COR-L47 (cell line): Measurements from ENCODE around the gene CLCF1.
A peak's percentile ranks its signal among the peaks of the same experiment; 100 is the strongest.
"Not testable (repeated sequence)": the region's sequence is repeated elsewhere in the genome, so short reads cannot be mapped to it uniquely, and the experiment has no call there.

Experiments used
- DNase-seq: peaks from one replicate; lab custom pipeline; 2025; lab: John Stamatoyannopoulos, UW

CLCF1 gene

DNA sequence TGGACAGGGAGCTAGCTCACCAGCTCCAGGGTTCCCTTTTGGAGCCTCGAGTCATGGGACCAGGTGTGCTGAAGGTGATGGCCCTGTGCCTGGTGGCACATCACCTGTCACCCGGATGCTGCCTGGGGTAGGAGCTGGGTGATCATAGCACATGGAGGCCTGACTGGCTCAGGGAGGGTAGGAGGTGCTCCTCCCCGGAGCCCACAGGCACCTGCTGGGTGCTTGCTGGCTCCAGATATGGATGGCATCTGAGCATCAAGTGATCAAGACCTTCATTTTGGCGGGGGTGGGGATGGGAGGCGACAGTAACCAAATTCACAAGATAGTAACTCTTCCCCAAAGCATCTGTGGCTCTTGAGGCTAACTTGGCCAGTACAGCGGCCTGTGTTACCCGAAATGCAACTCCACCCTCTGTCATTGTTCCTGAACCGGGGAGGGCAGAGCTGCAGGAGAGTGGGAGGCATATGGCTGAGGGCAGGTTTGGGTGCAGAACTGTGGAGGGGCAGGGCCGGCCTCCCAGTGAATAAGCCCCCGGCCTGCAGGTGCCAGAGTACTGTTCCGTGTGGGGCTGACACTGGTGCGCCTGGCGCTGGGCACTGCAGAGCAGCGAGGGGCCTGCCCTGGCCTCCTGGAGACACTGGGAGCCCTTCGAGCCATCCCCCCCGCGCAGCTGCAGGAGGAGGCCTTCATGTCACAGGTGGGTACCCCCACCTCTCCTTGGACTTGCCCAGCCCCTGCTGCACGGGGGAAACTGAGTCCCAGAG lies 35.2 kb upstream of the CLCF1 start:
- DNase-seq = no peak

DNA sequence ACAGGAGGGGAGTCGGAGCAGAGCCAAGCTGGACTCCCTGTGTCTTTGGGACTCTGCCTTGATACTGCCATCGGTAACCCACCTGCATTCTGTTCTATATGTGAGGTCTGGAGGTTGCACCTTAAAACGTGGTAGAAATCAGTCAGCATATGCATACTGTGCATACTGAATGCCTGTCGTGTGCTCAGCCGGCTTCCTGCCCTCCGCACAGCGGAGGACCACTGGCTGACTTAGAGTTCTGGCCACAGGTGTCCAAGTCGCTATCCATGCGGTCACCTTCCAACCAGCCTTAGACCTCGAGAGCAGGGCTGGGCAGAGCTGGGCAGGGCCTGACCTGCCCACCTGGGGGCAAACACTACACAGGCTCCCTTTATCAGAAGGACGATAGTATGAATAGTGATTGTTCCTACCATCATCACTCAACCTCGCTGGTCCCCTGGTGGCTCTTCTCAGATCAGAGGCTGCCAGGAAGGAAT lies 34.3 kb upstream of the CLCF1 start:
- no peak for DNase-seq

DNA sequence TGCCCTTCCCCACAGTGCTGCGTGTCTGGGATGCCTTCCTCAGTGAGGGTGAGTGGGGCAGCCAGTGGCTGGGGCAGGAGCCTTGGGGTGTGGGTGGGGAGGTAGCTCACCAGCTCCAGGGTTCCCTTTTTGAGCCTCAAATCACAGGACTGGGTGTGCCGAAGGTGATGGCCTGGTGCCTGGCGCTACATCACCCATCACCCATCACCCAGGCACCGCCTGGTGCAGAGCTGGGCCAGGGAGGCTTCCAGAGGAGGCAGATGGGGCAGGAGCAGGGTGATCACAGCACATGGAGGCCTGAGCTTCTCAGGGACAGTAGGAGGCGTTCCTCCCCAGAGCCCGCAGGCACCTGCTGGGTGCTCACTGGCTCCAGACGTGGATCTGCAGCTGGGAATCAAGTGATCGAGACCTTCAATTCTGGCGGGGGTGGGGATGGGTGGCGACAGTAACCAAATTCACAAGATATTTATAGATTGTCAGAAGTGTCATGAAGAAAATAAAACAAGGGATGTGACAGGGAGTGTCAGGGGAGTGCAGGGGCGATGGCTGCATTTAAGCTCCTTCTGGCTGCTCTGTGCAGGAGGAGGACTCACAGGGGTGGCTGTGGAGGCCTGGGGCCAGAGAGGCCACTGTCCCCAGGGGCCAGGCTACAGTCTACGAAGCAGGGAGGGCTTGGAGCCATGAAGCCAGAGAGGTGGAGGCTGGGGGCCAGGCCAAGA lies 33.7 kb upstream of the CLCF1 start:
- DNase-seq = no peak

DNA sequence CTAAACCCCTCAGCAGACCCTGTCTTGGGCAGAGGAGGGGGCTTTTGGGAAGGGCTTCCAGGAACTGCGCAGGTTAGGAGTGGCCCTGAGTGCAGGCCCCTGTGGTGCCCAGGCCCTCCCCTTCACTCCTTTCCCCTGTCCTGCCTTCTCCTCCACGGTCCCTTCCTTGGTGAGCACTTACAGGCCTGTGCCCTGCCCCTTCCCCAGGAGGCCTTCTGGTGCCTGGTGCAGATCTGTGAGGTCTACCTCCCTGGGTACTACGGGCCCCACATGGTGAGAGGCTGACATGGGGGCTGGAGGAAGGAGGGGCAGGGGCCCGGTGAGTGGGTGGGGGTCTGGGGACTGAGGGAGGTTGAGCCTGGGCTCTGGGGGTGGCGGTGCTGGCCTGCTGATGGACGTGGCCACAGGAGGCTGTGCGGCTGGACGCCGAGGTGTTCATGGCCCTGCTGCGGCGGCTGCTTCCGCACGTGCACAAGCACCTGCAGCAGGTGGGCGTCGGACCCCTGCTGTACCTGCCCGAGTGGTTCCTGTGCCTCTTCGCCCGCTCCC lies 33.1 kb upstream of the CLCF1 start:
- no peak for DNase-seq

DNA sequence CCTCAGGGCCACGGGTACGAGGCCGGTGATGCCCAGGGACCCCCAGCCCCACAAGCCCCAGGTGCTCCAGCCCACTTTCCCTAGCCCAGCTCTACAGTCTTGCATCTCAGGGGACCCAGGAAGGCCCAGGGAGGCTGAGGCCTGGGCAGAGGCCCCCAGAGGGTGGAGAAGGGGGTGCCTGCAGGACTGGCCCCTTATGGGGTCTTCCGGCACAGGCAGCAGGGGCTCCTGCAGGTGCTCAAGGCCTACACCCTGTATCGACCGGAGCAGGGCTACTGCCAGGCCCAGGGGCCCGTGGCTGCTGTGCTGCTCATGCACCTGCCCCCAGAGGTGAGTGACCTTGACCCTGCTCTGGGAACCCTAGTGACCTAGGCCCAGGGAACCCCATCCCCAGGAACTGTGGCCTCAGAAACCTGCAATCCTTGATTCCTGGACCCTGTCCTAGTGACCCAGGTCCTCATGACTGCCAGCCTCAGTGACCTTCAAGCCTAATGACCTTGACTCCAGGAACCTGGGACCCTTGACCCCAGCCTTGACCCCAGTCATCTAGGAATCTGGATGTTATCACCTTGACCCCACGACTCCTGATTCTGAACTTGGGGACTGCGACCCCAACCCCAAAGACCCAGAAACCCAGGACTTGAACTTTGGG lies 32.4 kb upstream of the CLCF1 start:
- no peak for DNase-seq

DNA sequence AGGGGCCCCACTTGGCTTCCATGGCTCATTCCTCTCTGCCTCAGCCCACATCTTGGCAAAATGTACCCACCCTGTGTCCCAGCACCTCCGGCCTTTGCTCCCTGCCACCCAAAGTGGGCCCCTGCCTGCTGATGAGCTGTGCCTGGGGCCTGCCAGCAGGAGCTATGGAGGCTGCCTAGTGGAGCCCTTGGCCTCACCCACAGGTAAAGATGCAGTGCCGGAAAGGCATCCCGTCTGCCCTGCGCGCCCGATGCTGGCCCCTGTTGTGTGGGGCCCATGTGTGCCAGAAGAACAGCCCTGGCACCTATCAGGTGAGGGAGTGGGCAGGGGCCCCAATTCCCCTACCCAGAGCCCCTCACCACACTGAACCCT lies 31.8 kb upstream of the CLCF1 start:
- DNase-seq = no peak

DNA sequence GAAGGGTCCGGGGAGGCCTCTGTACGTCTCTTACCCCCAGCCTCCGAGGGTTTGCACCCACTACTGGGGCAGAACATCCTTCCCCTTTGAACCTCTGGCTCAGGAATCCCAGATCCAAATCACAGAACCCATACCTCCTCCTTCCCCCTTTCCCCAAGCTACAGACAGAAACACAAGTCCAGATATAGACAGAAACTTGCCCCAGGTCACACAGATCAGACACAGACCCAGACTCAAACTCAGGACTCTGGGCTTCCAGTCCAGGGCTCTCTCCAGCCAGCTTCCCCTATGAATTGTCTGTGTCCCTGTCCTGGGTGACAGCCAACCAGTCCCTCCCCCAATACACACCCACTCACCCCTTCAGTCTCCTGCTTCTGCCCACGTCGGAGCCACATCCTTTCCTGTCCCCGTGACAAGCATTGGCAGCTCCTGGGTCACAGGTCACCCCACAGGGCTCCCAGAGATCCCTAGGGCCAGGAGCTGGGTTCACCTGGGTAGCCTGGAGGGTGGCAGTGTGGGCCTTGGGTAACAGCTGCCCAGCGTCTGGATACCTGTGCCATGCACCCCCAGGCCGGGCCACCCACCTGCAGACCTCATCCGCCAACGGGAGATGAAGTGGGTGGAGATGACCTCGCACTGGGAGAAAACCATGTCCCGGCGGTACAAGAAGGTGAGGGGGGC lies 31.3 kb upstream of the CLCF1 start:
- DNase-seq = no peak

DNA sequence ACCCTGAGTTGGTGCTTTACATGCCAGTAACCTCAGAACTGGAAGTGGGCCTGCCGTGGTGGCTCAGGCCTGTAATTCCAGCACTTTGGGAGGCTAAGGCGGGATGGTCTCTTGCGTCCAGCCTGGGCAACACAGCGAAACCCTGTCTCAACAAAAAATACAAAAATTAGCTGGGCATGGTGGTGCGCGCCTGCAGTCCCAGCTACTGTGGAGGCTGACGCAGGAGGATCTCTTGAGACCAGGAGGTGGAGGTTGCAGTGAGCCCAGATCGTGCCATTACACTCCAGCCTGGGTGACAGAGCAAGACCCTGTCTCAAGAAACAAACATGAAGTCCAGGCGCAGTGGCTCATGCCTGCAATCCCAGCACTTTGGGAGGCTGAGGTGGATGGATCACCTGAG lies 29.7 kb upstream of the CLCF1 start:
- DNase-seq = not testable (repeated sequence)

DNA sequence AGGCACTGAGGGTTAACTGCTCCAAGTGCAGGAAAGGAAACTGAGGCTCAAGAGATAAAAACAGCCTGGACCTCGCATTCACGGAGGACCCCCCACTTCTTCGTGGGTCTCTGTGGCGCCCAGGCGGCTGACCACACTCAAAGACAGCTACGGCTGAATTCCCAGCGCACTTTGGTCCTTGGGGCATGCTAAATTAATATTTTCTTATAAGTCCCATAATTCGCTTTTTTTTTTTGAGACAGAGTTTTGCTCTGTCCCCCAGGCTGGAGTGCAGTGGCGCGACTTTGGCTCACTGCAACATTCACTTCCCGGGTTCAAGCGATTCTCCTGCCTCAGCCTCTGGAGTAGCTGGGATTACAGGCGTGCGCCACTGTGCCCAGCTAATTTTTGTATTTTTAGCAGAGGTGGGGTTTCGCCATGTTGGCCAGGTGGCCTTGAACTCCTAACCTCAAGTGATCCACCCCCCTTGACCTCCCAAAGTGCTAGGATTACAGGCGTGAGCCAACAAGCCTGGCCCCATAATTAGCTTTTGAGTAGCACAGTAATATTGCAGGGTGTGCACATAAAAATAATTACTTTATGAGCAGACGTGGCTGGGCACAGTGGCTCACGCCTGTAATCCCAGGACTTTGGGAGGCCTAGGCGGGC lies 28.9 kb upstream of the CLCF1 start:
- DNase-seq = not testable (repeated sequence)

DNA sequence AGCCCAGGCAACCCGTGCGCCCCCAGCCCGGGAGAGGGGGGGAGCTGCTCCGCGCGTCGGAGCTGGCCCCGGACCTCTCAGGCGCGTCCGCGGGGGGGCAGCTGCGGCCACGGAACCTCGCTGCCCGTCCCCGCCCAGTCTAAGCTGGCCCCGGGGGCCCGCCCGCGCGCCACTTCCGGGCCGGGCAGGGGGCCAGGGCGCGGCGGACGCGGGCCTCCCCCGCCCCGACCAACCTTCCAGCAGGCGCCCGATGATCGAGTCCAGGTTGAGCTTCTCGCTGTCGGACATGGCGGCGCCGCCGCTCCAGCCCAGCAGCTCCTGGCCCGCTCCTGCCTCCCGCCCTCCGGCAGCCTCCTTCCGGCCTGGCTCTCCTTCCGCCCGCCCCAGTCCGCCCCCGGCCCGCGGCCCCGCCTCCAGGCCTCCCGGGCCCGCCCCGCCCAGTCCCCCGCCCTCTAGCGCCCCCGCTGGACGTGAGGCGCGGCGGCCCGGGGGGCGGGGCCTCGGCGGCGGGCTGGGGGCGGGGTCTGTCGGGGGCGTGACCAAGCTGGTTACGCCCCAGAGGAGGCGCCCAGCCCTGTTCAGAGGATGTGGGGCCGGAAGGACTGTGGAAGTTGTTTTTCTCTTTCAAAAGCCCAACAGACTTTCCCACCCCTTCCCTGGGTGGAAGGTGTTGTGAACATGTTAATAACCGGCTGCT lies 28.2 kb upstream of the CLCF1 start, which contains the start of gene PPP1CA:
Gene PPP1CA, minus strand, starts transcription at position 364 of the 697 bp plus-strand sequence. Its CDS starts 76 bp downstream, at position 288.
- peak; percentile 82 for DNase-seq

DNA sequence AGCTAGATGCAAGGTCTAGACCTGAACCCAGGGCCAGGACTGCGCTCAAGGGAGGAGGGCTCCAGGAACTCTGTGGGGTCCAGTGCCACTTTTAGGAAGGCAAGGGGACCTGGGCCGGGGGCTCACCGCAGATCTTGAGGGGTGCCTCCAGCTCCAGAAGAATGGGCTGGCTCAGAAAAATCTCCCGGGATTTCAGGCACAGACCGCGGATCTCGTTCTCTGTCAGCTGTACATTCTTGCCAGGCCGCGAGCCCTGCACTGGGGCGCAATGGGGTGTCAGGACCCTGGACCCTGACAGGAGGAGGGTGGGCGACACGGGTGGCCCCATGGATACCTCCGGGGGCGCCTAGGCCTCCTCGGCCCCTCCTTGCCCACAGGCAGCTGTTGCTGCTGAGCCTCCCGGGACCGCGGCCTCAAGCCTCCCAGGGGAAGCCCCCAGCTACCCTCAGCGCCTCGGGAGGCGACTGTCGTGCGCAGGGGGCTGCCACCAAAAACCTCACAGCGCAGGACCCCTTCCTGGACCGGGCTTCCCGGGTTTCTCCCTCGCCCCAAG lies 27.6 kb upstream of the CLCF1 start:
- no peak for DNase-seq

DNA sequence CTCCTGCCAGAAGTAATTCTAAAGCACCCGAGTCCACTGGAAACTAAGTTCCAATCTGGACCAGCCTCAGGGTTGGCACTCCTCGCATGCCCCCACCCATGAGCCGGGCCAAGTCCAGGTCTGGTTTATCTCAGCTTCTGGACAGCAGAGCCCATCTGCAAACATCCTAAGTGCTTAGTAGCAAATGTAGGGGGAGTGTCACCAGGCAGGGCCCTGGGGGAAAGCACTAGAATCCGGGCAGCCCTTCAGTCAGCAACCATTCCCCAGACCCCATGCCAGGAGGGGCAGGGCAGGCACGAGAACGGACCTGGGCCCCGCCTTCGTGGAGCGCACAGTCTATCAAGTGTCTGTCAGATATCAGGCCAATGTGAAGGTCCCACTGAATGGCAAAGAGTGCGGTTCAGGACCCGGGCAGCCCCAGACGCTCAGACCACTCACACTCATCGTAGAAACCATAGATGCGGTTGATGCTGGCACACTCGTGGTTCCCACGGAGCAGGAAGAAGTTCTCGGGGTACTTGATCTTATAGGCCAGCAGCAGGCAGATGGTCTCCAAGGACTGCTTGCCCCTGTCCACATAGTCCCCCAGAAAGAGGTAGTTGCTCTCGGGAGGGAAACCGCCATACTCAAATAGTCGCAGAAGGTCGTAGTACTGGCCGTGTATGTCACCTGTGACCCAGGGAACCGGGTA lies 27.0 kb upstream of the CLCF1 start:
- DNase-seq = no peak

DNA sequence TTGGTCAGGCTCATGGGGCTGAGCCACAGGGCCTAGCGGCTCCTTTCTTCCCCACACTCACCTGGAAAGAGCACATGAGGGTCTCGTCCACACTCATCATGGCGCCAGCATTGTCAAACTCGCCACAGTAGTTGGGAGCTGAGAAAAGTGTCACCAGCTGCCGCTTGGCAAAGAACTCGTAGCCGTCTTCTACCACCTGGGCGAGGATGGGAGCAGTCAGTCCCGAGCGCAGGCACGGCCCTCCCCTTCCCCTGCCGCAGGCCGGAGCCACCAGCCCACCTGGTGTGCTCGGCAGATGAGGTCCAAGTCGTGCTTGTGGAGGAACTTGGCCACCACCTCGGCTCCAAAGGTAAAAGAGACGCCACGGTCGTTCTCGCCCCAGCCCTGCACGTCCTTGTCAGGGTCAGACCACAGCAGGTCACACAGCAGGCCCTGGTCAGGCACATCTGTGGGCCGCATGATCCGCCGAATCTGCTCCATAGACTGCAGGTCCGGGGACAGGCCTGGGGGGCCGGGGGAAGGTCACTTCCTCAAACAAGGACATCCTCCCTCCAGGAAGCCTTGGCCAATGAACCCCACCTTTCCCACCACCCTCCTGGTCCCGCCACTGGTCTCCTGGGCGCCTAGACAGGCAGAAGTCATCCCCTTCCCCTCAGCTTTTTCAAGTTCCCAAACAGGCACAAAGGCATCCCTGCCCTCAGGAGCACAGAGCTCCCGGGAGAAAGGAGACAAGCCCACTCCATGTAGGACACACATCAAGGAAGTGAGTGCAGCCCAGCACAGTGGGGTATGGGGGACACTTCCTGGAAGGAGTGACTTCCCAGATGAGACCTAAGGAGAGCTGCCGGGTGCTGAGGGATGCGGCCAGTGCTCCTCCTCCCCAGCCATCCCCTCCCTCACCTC lies 25.5 kb upstream of the CLCF1 start:
- DNase-seq = no peak

DNA sequence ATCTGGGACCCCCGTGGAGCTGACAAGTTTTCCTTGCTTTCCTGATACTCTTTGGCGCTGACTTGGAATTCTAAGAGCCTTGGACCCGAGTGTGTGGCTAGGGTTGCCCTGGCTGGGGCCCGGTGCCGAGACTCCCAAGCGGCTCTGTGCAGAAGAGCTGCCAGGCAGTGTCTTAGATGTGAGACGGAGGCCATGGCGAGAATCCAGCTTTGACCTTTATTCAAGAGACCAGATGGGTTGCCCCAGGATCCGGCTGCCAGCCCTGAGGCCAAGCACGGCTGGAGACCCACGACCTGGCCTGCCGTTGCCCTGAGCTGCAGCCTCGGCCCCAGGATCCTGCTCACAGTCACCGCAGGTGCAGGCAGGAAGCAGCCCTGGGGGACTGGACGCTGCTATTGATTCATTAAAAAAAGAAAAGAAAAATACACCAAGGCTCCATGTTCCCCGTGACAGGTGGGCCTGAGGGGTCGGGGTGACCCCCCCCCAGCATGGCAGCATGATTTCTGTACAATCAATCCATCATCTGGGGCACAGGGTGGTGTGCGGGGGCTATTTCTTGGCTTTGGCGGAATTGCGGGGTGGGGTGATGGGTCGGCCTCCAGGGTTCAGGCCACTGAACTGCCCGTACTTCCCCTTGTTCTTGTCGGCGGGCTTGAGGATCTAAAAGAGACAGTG lies 24.7 kb upstream of the CLCF1 start:
- DNase-seq = no peak

DNA sequence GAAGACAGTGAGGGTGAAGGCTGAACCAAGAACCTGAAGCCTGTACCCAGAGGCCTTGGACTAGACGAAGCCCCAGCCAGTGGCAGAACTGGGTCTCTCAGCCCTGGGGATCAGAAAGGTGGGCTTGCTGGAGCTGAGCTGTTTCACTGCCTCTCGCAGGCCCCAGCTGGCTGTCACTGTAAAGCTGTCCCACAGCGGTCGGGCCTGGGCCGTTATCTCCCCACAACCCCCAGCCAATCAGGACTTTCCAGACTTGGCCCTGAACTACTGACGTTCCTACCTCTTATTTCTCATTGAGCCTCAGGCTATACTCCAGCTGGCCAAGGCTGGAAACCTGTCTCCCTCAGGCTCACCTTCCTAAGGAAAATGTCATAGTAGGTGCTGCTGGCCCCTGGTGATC lies 24.1 kb upstream of the CLCF1 start:
- no peak for DNase-seq

DNA sequence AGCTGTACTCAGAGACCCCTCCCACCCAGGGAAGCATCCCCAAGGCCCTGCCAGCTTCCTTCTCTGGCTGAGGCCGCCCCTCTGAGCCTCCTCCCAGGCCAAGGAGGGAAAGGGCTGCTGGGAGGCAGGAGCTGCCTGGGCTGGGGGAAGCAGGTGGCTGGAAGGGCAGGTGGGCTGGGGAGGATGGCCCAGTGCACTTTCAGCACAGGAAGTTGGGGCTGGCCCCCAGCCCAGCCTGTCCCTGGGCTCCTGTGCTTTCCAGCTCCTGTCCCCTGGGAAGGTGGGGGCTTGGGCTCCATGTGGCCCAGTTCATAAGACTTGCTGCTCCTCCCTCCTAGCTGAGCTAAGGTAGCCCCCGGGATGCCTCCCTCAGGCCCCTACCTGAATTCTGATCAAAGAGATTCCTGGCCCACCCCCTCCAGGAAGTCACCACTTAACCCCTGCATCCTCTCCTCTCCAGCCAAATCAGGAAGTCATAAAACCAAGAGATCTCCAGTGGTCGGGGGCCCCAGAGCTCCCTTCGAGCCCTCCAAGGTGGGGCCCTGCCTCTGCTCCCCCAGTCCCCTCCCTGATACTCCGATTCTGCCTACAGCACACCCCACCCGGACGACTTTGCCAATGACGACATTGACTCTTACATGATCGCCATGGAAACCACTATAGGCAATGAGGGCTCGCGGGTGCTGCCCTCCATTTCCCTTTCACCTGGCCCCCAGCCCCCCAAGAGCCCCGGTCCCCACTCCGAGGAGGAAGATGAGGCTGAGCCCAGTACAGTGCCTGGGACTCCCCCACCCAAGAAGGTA lies 23.4 kb upstream of the CLCF1 start:
- DNase-seq = no peak

DNA sequence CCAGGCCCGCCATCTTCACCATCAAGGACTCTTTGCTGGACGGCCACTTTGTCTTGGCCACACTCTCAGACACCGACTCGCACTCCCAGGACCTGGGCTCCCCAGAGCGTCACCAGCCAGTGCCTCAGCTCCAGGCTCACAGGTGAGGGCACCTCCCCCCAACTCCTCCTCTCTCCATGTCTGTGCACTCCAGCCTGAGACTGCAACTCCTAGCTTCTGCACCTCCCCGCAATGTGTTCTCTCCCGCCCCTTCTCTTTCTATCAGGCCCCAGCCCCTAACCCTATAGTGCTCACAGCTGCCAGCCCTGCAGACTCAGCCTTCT lies 22.8 kb upstream of the CLCF1 start:
- no peak for DNase-seq
